K562 (cell line): ENCODE measurements around the gene NPVF. TPM values are rescaled to one million over a fixed set of nuclear protein-coding genes. Genes with fewer than 3 reads are reported as not detected.

Source experiments
- ASH1L ChIP-seq: fragments of 450-650 bp; IDR thresholded peaks from 2 replicates; pipeline ENCODE4 v1.6.1; 2018; ENCODE audit warnings: borderline replicate concordance, mild to moderate bottlenecking, low read depth; ENCODE audit not compliant: partially characterized antibody
- CBX2 ChIP-seq: fragments of 200-600 bp; sonication (generic); IDR thresholded peaks from one replicate; pipeline ENCODE4 v1.6.1; 2012; ENCODE audit warnings: mild to moderate bottlenecking, low read length, inconsistent platforms; ENCODE audit not compliant: insufficient read depth, poor library complexity, severe bottlenecking
- CCAR2 ChIP-seq: fragments of 200-400 bp; formaldehyde crosslinking; IDR thresholded peaks from 2 replicates; pipeline ENCODE4 v1.6.1; 2017; ENCODE audit warnings: mild to moderate bottlenecking, low read depth, low read length
- CREB3 ChIP-seq: fragments of 450-650 bp; conservative IDR thresholded peaks from 2 replicates; pipeline ENCODE4 v1.6.1; 2016; ENCODE audit warnings: missing genetic modification characterization, low read depth, mild to moderate bottlenecking, missing compliant biosample characterization, moderate library complexity
- FOXK2 ChIP-seq, 2 experiments: fragments of 450-650 bp; IDR thresholded peaks in 1 of 2; conservative IDR thresholded peaks in 1 of 2; 2 replicates each; pipeline ENCODE4 v1.6.1; 2016; ENCODE audit warnings: low read depth in 2 of 2, mild to moderate bottlenecking in 1 of 2
- GABPA ChIP-seq: fragments of 200-800 bp; sonication (Bioruptor generic); conservative IDR thresholded peaks from 2 replicates; pipeline ENCODE4 v1.6.1; 2016; ENCODE audit warnings: low read depth, missing genetic modification characterization, missing compliant biosample characterization
- GTF2E2 ChIP-seq: fragments of 200-800 bp; sonication (Bioruptor generic); IDR thresholded peaks from 2 replicates; pipeline ENCODE4 v1.6.1; 2016; ENCODE audit warnings: missing genetic modification characterization, missing compliant biosample characterization
- GTF2F1 ChIP-seq: IDR thresholded peaks from 2 replicates; pipeline ENCODE4 v1.6.1; 2011; ENCODE audit warnings: low read depth, low read length, improper control_type of control experiment
- HEY1 ChIP-seq: fragments of 250-450 bp; sonication (Bioruptor Pico); IDR thresholded peaks from 2 replicates; pipeline ENCODE4 v1.5.0; 2020; ENCODE audit warnings: mild to moderate bottlenecking, moderate library complexity, borderline replicate concordance
- IRF2 ChIP-seq: sonication (generic); formaldehyde crosslinking; IDR thresholded peaks from 2 replicates; pipeline ENCODE4 v1.8.1; 2022; ENCODE audit warnings: mild to moderate bottlenecking, missing genetic modification reagents
- MIER1 ChIP-seq: fragments of 450-650 bp; IDR thresholded peaks from 2 replicates; pipeline ENCODE4 v1.6.1; 2016; ENCODE audit warnings: antibody characterized with exemption, mild to moderate bottlenecking, low read depth
- NFATC3 ChIP-seq: fragments of 450-650 bp; IDR thresholded peaks from 2 replicates; pipeline ENCODE4 v1.6.1; 2017; ENCODE audit warnings: mild to moderate bottlenecking
- NR2C1 ChIP-seq, 2 experiments: fragments of 450-650 bp; IDR thresholded peaks; 2 replicates each; pipeline ENCODE4 v1.6.1; 2017; ENCODE audit warnings: mild to moderate bottlenecking in 2 of 2, antibody characterized with exemption in 1 of 2, inconsistent platforms in 1 of 2, missing compliant biosample characterization in 1 of 2, missing genetic modification characterization in 1 of 2
- PHF8 ChIP-seq: fragments of 200-600 bp; sonication (generic); IDR thresholded peaks from 2 replicates; pipeline ENCODE4 v1.6.1; 2012; ENCODE audit warnings: mixed run types, mild to moderate bottlenecking, inconsistent platforms, low read length, moderate library complexity, borderline replicate concordance
- POLR2A ChIP-seq: fragments of 450-650 bp; conservative IDR thresholded peaks from 2 replicates; pipeline ENCODE4 v1.6.1; 2016
- PTRF ChIP-seq: fragments of 450-650 bp; IDR thresholded peaks from 2 replicates; pipeline ENCODE4 v1.6.1; 2016; ENCODE audit warnings: mild to moderate bottlenecking, missing genetic modification characterization, missing compliant biosample characterization
- RAD51 ChIP-seq: fragments of 450-650 bp; IDR thresholded peaks from 2 replicates; pipeline ENCODE4 v1.7.1; 2016; ENCODE audit warnings: low read depth, mild to moderate bottlenecking, borderline replicate concordance
- SAFB ChIP-seq: fragments of 200-400 bp; formaldehyde crosslinking; IDR thresholded peaks from 2 replicates; pipeline ENCODE4 v1.6.1; 2017; ENCODE audit warnings: low read depth, low read length, borderline replicate concordance
- SAP30 ChIP-seq: fragments of 200-600 bp; sonication (generic); IDR thresholded peaks from 2 replicates; pipeline ENCODE4 v1.6.1; 2012; ENCODE audit warnings: borderline replicate concordance, low read depth, mild to moderate bottlenecking, moderate library complexity, low read length, control low read depth, inconsistent platforms; ENCODE audit not compliant: insufficient read depth, poor library complexity, severe bottlenecking
- STAT5B ChIP-seq: fragments of 250-450 bp; sonication (Bioruptor Pico); IDR thresholded peaks from 2 replicates; pipeline ENCODE4 v1.8.0; 2021; ENCODE audit warnings: mild to moderate bottlenecking, inconsistent platforms
- YY1 ChIP-seq, 3 experiments: IDR thresholded peaks; 2 replicates each; pipeline ENCODE4 v1.6.1; 2011; ENCODE audit warnings: low read length in 2 of 3, mild to moderate bottlenecking in 2 of 3, moderate library complexity in 2 of 3, borderline replicate concordance in 1 of 3, control low read depth in 1 of 3, low read depth in 1 of 3; ENCODE audit not compliant: insufficient read depth in 3 of 3, insufficient replicate concordance in 2 of 3, control insufficient read depth in 1 of 3, insufficient read length in 1 of 3; ENCODE audit errors: extremely low read depth in 1 of 3
- ZC3H4 ChIP-seq: sonication (generic); formaldehyde crosslinking; IDR thresholded peaks from 2 replicates; pipeline ENCODE4 v1.9.0; 2021; ENCODE audit warnings: missing genetic modification reagents, borderline replicate concordance
- ZNF143 ChIP-seq: sonication (generic); formaldehyde crosslinking; IDR thresholded peaks from 2 replicates; pipeline ENCODE4 v1.9.0; 2022; ENCODE audit warnings: mild to moderate bottlenecking, missing genetic modification reagents
- ZNF507 ChIP-seq: conservative IDR thresholded peaks from 2 replicates; pipeline ENCODE4 v1.6.1; 2017; ENCODE audit warnings: missing genetic modification characterization, missing compliant biosample characterization
- ZNF584 ChIP-seq: fragments of 200-800 bp; sonication (Bioruptor generic); IDR thresholded peaks from 2 replicates; pipeline ENCODE4 v1.6.1; 2016; ENCODE audit warnings: low read depth, mild to moderate bottlenecking, missing genetic modification characterization, missing compliant biosample characterization
- ZNF766 ChIP-seq: fragments of 200-800 bp; sonication (Bioruptor generic); conservative IDR thresholded peaks from 2 replicates; pipeline ENCODE4 v1.6.1; 2016; ENCODE audit warnings: missing genetic modification characterization, missing compliant biosample characterization
- polyA plus RNA-seq, 8 experiments: library from polyadenylated mRNA; depleted of rRNA in 4 of 8; stranded (reverse) in 5 of 8; unstranded in 3 of 8; fragments of >200 nt; fragmentation: Nextera tagmentation in 2 of 8; fragmentation: Illumina TruSeq in 1 of 8; extraction: Ambion mirVana in 2 of 8; extraction: Trizol in 1 of 8; gene quantifications; 2 replicates each; pipeline versions ENCODE4 v1.2.1 to v1.2.3, GENCODE V29; 2011 to 2014; ENCODE audit warnings: inconsistent platforms in 1 of 8, missing spikeins in 1 of 8
- total RNA-seq, 7 experiments: library from RNA; depleted of rRNA in 6 of 7; stranded (reverse); fragments of >200 nt in 6 of 7; fragmentation: Illumina TruSeq in 2 of 7; extraction: Trizol in 2 of 7; gene quantifications; 2 replicates each; pipeline versions ENCODE4 v1.2.1 to v1.2.3, GENCODE V29; 2011 to 2021; ENCODE audit warnings: low replicate concordance in 1 of 7

Gene NPVF
- total and polyA plus RNA-seq, 9 of the 15 experiments (the other 6 are each of a cell fraction or from before 2014, with no cell fraction given) = not detected

- TF ChIP-seq ASH1L (peak; percentile 20), SAFB (no peak), SAP30 (no peak), ZNF766 (CRISPR knock-in tag) (no peak), CBX2 (no peak), PTRF (tag) (no peak), NR2C1 (IDR thresholded peaks at IDR 0.05) (peak; percentile 44; the same call in 1 of the 2 replicates), NR2C1 (tag; IDR thresholded peaks at IDR 0.05) (peak; percentile 45; the same call in 1 of the 2 replicates), GTF2E2 (tag) (no peak), PHF8 (no peak), ZNF507 (tag) (no peak), POLR2A (no peak), GTF2F1 (no peak), CREB3 (tag) (no peak), MIER1 (no peak), STAT5B (CRISPR knock-in tag) (no peak), NFATC3 (no peak), CCAR2 (no peak), ZC3H4 (CRISPR knock-in tag) (no peak), FOXK2 (conservative IDR thresholded peaks at IDR 0.05 in 1 of 2, IDR thresholded peaks at IDR 0.05 in 1 of 2; ENCODE audit: low read depth in 2 of 2) (no peak), HEY1 (CRISPR knock-in tag) (no peak), ZNF143 (CRISPR knock-in tag) (no peak), GABPA (tag) (no peak), YY1 (IDR thresholded peaks at IDR 0.05; ENCODE audit: borderline replicate concordance in 1 of 3, control insufficient read depth in 1 of 3, extremely low read depth in 1 of 3, insufficient read depth in 3 of 3, insufficient read length in 1 of 3, insufficient replicate concordance in 2 of 3, low read depth in 1 of 3, low read length in 2 of 3) (peak in 1 of 3 experiments; percentile 37), RAD51 (no peak), IRF2 (CRISPR knock-in tag) (no peak), ZNF584 (CRISPR knock-in tag) (no peak)
Measured at GRCh38 chr7:25259487-25260243, 31.4 kb upstream of the NPVF start (continued).
